ENCODE data around the gene SFSWAP. TPM values are rescaled to one million over a fixed set of nuclear protein-coding genes. Genes with fewer than 3 reads are reported as not detected.
"Not testable (repeated sequence)": the region's sequence is repeated elsewhere in the genome, so short reads cannot be mapped to it uniquely, and the experiment has no call there.

Gene SFSWAP
- total RNA-seq, 1 experiment from 2014 or later, result 48.1 TPM

- H3K27me3 Mint-ChIP-seq (ENCODE audit: low read depth), result peaks cover 11% of the 10 kb centered on the region
- H2BK5ac ChIP-seq (ENCODE audit: insufficient read length, low read length); H3K14ac ChIP-seq (ENCODE audit: insufficient read depth, low read length); H3K4me3 Mint-ChIP-seq; H3K4ac ChIP-seq (ENCODE audit: low read depth, low read length); H3K56ac ChIP-seq (ENCODE audit: insufficient read length, low read depth, low read length); H3K27ac Mint-ChIP-seq; H3K79me2 ChIP-seq (ENCODE audit: insufficient read depth, low read length); H3K27ac ChIP-seq (ENCODE audit: insufficient read length, low read depth, low read length); H2BK15ac ChIP-seq (ENCODE audit: low read depth, low read length); H3T11ph ChIP-seq (ENCODE audit: low read length); H4K8ac ChIP-seq (replicated peaks; ENCODE audit: insufficient read length, low read depth, low read length); H2AFZ ChIP-seq (ENCODE audit: low read length); H2AK5ac ChIP-seq (ENCODE audit: insufficient read length, low read length); H2BK20ac ChIP-seq (ENCODE audit: low read depth, low read length, poor library complexity, severe bottlenecking); H2BK120ac ChIP-seq (ENCODE audit: low read depth, low read length, poor library complexity, severe bottlenecking); H3K4me1 ChIP-seq (ENCODE audit: insufficient read depth, low read length); H3K9ac ChIP-seq (ENCODE audit: extremely low read depth, insufficient read length, low read length); H3K18ac ChIP-seq (ENCODE audit: insufficient read length, low read depth, low read length); H4K20me1 ChIP-seq (ENCODE audit: control insufficient read depth, insufficient read depth, insufficient read length); H4K91ac ChIP-seq (ENCODE audit: insufficient read length, low read depth, low read length); H3K79me1 ChIP-seq (ENCODE audit: insufficient read depth, low read depth, low read length, poor library complexity, severe bottlenecking); H2BK12ac ChIP-seq (ENCODE audit: insufficient read length, low read depth, low read length); H3K9me3 ChIP-seq (ENCODE audit: control insufficient read depth, low read depth, low read length); H3K27me3 ChIP-seq (ENCODE audit: insufficient read depth, low read length); H3K23ac ChIP-seq (ENCODE audit: insufficient read length, low read depth, low read length); H3K36me3 Mint-ChIP-seq (ENCODE audit: insufficient read depth in 1 of 3, low read depth in 3 of 3); H3K23me2 ChIP-seq (ENCODE audit: insufficient read length, low read depth, low read length, poor library complexity, severe bottlenecking); H3K4me2 ChIP-seq (ENCODE audit: insufficient read depth, insufficient read length, low read length); H4K5ac ChIP-seq (ENCODE audit: insufficient read length, low read depth, low read length): not testable (repeated sequence)
- peaks cover 9 to 12% of the 10 kb centered on the region in 2 experiments for H3K9me3 Mint-ChIP-seq
- H3K4me1 Mint-ChIP-seq, result peaks cover 24 to 25% of the 10 kb centered on the region in 2 experiments
- WGBS (ENCODE audit: extremely low coverage, insufficient read length, low lambda C conversion rate), result no CpG with 5 or more reads among the region's 16 CpGs
- DNase-seq, result peak; percentile 26
Measured at GRCh38 chr12:131679186-131679585, 31.7 kb upstream of the SFSWAP start.

GRCh38 chr12:131679816-131680215, 31.1 kb upstream of the SFSWAP start:
- H3K4me2 ChIP-seq (ENCODE audit: insufficient read depth, insufficient read length, low read length); H3K9me3 ChIP-seq (ENCODE audit: control insufficient read depth, low read depth, low read length); H3K18ac ChIP-seq (ENCODE audit: insufficient read length, low read depth, low read length); H3K23me2 ChIP-seq (ENCODE audit: insufficient read length, low read depth, low read length, poor library complexity, severe bottlenecking); H3K4ac ChIP-seq (ENCODE audit: low read depth, low read length); H3K4me3 Mint-ChIP-seq; H2BK15ac ChIP-seq (ENCODE audit: low read depth, low read length); H3K27ac ChIP-seq (ENCODE audit: insufficient read length, low read depth, low read length); H4K5ac ChIP-seq (ENCODE audit: insufficient read length, low read depth, low read length); H3K27ac Mint-ChIP-seq; H3K36me3 Mint-ChIP-seq (ENCODE audit: insufficient read depth in 1 of 3, low read depth in 3 of 3); H3K27me3 ChIP-seq (ENCODE audit: insufficient read depth, low read length); H2BK20ac ChIP-seq (ENCODE audit: low read depth, low read length, poor library complexity, severe bottlenecking); H3K56ac ChIP-seq (ENCODE audit: insufficient read length, low read depth, low read length); H2BK12ac ChIP-seq (ENCODE audit: insufficient read length, low read depth, low read length); H2AK5ac ChIP-seq (ENCODE audit: insufficient read length, low read length); H3T11ph ChIP-seq (ENCODE audit: low read length); H3K79me2 ChIP-seq (ENCODE audit: insufficient read depth, low read length); H3K9me3 Mint-ChIP-seq; H4K20me1 ChIP-seq (ENCODE audit: control insufficient read depth, insufficient read depth, insufficient read length); H3K79me1 ChIP-seq (ENCODE audit: insufficient read depth, low read depth, low read length, poor library complexity, severe bottlenecking); H4K91ac ChIP-seq (ENCODE audit: insufficient read length, low read depth, low read length); H2AFZ ChIP-seq (ENCODE audit: low read length); H2BK5ac ChIP-seq (ENCODE audit: insufficient read length, low read length); H3K9ac ChIP-seq (ENCODE audit: extremely low read depth, insufficient read length, low read length); H4K8ac ChIP-seq (replicated peaks; ENCODE audit: insufficient read length, low read depth, low read length); H3K14ac ChIP-seq (ENCODE audit: insufficient read depth, low read length); H3K23ac ChIP-seq (ENCODE audit: insufficient read length, low read depth, low read length); H3K4me1 ChIP-seq (ENCODE audit: insufficient read depth, low read length); H2BK120ac ChIP-seq (ENCODE audit: low read depth, low read length, poor library complexity, severe bottlenecking): not testable (repeated sequence)
- no CpG with 5 or more reads among the region's 23 CpGs for WGBS (ENCODE audit: extremely low coverage, insufficient read length, low lambda C conversion rate)
- peaks cover 11% of the 10 kb centered on the region for H3K27me3 Mint-ChIP-seq (ENCODE audit: low read depth)
- peaks cover 24 to 25% of the 10 kb centered on the region in 2 experiments for H3K4me1 Mint-ChIP-seq
- peak; percentile 33 for DNase-seq

Data from H9 (cell line).